ENCODE results near the gene TBX1. TPM values are rescaled to one million over a fixed set of nuclear protein-coding genes. Genes with fewer than 3 reads are reported as not detected.
"Not testable (repeated sequence)": the region's sequence is repeated elsewhere in the genome, so short reads cannot be mapped to it uniquely, and the experiment has no call there.

The TBX1 gene
- total RNA-seq, 1 experiment from 2014 or later, result 0.10 TPM

- no peak for DNase-seq (ENCODE audit: low read depth)
These were observed 37.2 kb upstream of the TBX1 start, which contains the start of gene GP1BB for GRCh38 chr22:19723232-19723982. Gene GP1BB, plus strand, starts transcription at chr22:19723539. Its CDS starts 31 bp downstream, at chr22:19723570.

- DNase-seq (ENCODE audit: low read depth), result no peak
These were observed 36.4 kb upstream of the TBX1 start for GRCh38 chr22:19723983-19724827.

GRCh38 chr22:19724927-19725661 is 35.5 kb upstream of the TBX1 start:
- DNase-seq (ENCODE audit: low read depth), result no peak

- DNase-seq (ENCODE audit: low read depth), result not testable (repeated sequence)
These were observed 34.4 kb upstream of the TBX1 start for GRCh38 chr22:19726064-19726788.

GRCh38 chr22:19727310-19728150 is 33.0 kb upstream of the TBX1 start:
- DNase-seq (ENCODE audit: low read depth), result no peak

- DNase-seq (ENCODE audit: low read depth), result no peak
These were observed 32.3 kb upstream of the TBX1 start for GRCh38 chr22:19728271-19728670.

- no peak for DNase-seq (ENCODE audit: low read depth)
These were observed 31.7 kb upstream of the TBX1 start for GRCh38 chr22:19728836-19729235.

GRCh38 chr22:19729507-19729906 is 31.1 kb upstream of the TBX1 start:
- no peak for DNase-seq (ENCODE audit: low read depth)

- no peak for DNase-seq (ENCODE audit: low read depth)
These were observed 30.4 kb upstream of the TBX1 start for GRCh38 chr22:19730198-19730597.

- DNase-seq (ENCODE audit: low read depth), result peak; percentile 56
These were observed 29.8 kb upstream of the TBX1 start for GRCh38 chr22:19730655-19731360.

GRCh38 chr22:19731361-19732135 is 29.0 kb upstream of the TBX1 start:
- DNase-seq (ENCODE audit: low read depth), result no peak

- no peak for DNase-seq (ENCODE audit: low read depth)
These were observed 28.0 kb upstream of the TBX1 start for GRCh38 chr22:19732403-19733113.

GRCh38 chr22:19733755-19734154 is 26.8 kb upstream of the TBX1 start:
- DNase-seq (ENCODE audit: low read depth), result no peak

GRCh38 chr22:19734163-19734562 is 26.4 kb upstream of the TBX1 start:
- no peak for DNase-seq (ENCODE audit: low read depth)

GRCh38 chr22:19734837-19735382 is 25.7 kb upstream of the TBX1 start:
- no peak for DNase-seq (ENCODE audit: low read depth)

- DNase-seq (ENCODE audit: low read depth), result no peak
These were observed 24.7 kb upstream of the TBX1 start for GRCh38 chr22:19735665-19736510.

Data from M059J (cell line).